Smooth muscle cell (in vitro differentiated cells): ENCODE data around the gene MYADML2. TPM values are rescaled to one million over a fixed set of nuclear protein-coding genes. Genes with fewer than 3 reads are reported as not detected.

Experiments used
- DNase-seq: peaks from one replicate; lab custom pipeline; 2025; ENCODE audit not compliant: unreplicated experiment; lab: John Stamatoyannopoulos, UW
- H2AFZ ChIP-seq: fragments of 200-600 bp; sonication (generic); 2 replicates; pipeline ENCODE4 v1.6.0; 2016; ENCODE audit warnings: antibody characterized with exemption, low read depth, mild to moderate bottlenecking
- H3F3A ChIP-seq: fragments of 200-600 bp; sonication (generic); 2 replicates; pipeline ENCODE4 v1.6.0; 2017; ENCODE audit warnings: antibody characterized with exemption, low read depth
- H3K27ac ChIP-seq: fragments of 200-600 bp; sonication (generic); 2 replicates; pipeline ENCODE4 v1.5.1; 2016; ENCODE audit warnings: low read depth, mild to moderate bottlenecking
- H3K27me3 ChIP-seq: fragments of 200-600 bp; sonication (generic); 2 replicates; pipeline ENCODE4 v1.6.1; 2016; ENCODE audit warnings: low read depth, mild to moderate bottlenecking
- H3K36me3 ChIP-seq: fragments of 200-600 bp; sonication (generic); 2 replicates; pipeline ENCODE4 v1.5.1; 2016; ENCODE audit warnings: low read depth
- H3K4me1 ChIP-seq: fragments of 200-600 bp; sonication (generic); 2 replicates; pipeline ENCODE4 v1.5.1; 2016; ENCODE audit warnings: low read depth
- H3K4me2 ChIP-seq: fragments of 200-600 bp; sonication (generic); 2 replicates; pipeline ENCODE4 v1.6.0; 2016; ENCODE audit warnings: mild to moderate bottlenecking
- H3K4me3 ChIP-seq: fragments of 200-600 bp; sonication (generic); 2 replicates; pipeline ENCODE4 v1.5.1; 2016; ENCODE audit warnings: mild to moderate bottlenecking
- H3K79me2 ChIP-seq: fragments of 200-600 bp; sonication (generic); 2 replicates; pipeline ENCODE4 v1.6.0; 2016; ENCODE audit warnings: low read depth, mild to moderate bottlenecking
- H3K9ac ChIP-seq: fragments of 200-600 bp; sonication (generic); 2 replicates; pipeline ENCODE4 v1.6.0; 2016; ENCODE audit warnings: low read depth
- H3K9me3 ChIP-seq: fragments of 200-600 bp; sonication (generic); replicated peaks from 2 replicates; pipeline ENCODE4 v1.5.1; 2016; ENCODE audit warnings: low read depth
- H4K20me1 ChIP-seq: fragments of 200-600 bp; sonication (generic); 2 replicates; pipeline ENCODE4 v1.6.0; 2016; ENCODE audit warnings: low read depth
- WGBS: methylation state at CpG from one replicate; pipeline ENCODE4 v1.1.7; 2016; ENCODE audit warnings: low lambda C conversion rate; 5-methylcytosine and 5-hydroxymethylcytosine counted together
- polyA plus RNA-seq: library from polyadenylated mRNA; unstranded; fragments of >200 nt; fragmentation: Nextera tagmentation; extraction: Ambion mirVana; gene quantifications from 2 replicates; pipeline ENCODE4 v1.2.1, GENCODE V29; 2016
- total RNA-seq: library from RNA; depleted of rRNA; stranded (reverse); fragments of >200 nt; gene quantifications from 2 replicates; pipeline ENCODE4 v1.2.3, GENCODE V29; 2014
- TF ChIP-seq, protein P1 (sequence below): fragments of 200-600 bp; sonication (generic); IDR thresholded peaks from 2 replicates; pipeline ENCODE4 v1.5.1; 2017; ENCODE audit warnings: borderline replicate concordance, mild to moderate bottlenecking, antibody characterized with exemption; ENCODE audit not compliant: insufficient read depth, poor library complexity, severe bottlenecking

The MYADML2 gene
- total and polyA plus RNA-seq, 2 experiments from 2014 or later: not detected

DNA sequence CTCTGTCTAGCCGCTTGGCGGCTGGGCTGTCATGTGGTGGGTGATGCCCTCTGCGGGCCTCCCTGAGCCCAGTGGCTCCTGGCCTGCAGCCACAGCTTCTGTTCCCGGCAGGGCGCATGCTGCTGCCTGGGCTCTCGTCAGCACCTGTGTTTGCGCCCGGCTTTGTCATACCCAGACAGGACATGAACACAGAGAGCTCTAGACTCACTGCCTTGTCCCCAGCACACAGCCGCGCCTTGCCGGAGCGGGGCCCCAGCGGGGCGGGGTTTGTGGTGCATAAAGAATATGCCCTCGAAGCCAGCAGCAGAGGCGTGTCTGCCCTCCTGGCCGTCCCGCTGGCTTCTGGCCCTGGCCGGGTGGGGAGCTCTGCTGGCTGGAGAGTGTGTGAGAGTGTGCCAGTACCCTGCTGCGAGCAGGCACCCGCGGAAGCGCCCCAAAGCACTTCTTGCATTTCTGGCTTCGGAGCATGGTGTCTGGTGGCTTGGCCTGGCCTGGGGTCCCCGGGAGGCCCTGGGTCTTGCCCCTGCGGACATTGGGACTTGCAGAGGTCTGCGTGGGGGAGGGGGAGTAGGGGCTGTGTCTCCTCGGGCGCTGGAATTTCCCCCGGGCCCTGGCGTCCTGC is 44.8 kb upstream of the MYADML2 start:
- H3K27me3 ChIP-seq: no peaks in the 10 kb centered on the region
- H3K9ac ChIP-seq: no peak overlapping the region
- peak overlapping the region; percentile 50 for H3K27ac ChIP-seq
- H3K4me1 ChIP-seq: peaks cover 25% of the 10 kb centered on the region
- H3K9me3 ChIP-seq: no peaks in the 10 kb centered on the region
- H3K36me3 ChIP-seq: no peaks in the 10 kb centered on the region
- DNase-seq: peak; percentile 38
- H3F3A ChIP-seq: no peaks in the 10 kb centered on the region
- WGBS: 23% methylated on average over 31 of the region's 31 CpGs
- peaks cover 21% of the 10 kb centered on the region for H4K20me1 ChIP-seq
- H2AFZ ChIP-seq: no peak overlapping the region
- H3K4me2 ChIP-seq: peak overlapping the region; percentile 81
- H3K79me2 ChIP-seq: peaks cover 9% of the 10 kb centered on the region
- TF ChIP-seq, protein P1, sequence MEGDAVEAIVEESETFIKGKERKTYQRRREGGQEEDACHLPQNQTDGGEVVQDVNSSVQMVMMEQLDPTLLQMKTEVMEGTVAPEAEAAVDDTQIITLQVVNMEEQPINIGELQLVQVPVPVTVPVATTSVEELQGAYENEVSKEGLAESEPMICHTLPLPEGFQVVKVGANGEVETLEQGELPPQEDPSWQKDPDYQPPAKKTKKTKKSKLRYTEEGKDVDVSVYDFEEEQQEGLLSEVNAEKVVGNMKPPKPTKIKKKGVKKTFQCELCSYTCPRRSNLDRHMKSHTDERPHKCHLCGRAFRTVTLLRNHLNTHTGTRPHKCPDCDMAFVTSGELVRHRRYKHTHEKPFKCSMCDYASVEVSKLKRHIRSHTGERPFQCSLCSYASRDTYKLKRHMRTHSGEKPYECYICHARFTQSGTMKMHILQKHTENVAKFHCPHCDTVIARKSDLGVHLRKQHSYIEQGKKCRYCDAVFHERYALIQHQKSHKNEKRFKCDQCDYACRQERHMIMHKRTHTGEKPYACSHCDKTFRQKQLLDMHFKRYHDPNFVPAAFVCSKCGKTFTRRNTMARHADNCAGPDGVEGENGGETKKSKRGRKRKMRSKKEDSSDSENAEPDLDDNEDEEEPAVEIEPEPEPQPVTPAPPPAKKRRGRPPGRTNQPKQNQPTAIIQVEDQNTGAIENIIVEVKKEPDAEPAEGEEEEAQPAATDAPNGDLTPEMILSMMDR: no peak
- peak overlapping the region; percentile 9 for H3K4me3 ChIP-seq

DNA sequence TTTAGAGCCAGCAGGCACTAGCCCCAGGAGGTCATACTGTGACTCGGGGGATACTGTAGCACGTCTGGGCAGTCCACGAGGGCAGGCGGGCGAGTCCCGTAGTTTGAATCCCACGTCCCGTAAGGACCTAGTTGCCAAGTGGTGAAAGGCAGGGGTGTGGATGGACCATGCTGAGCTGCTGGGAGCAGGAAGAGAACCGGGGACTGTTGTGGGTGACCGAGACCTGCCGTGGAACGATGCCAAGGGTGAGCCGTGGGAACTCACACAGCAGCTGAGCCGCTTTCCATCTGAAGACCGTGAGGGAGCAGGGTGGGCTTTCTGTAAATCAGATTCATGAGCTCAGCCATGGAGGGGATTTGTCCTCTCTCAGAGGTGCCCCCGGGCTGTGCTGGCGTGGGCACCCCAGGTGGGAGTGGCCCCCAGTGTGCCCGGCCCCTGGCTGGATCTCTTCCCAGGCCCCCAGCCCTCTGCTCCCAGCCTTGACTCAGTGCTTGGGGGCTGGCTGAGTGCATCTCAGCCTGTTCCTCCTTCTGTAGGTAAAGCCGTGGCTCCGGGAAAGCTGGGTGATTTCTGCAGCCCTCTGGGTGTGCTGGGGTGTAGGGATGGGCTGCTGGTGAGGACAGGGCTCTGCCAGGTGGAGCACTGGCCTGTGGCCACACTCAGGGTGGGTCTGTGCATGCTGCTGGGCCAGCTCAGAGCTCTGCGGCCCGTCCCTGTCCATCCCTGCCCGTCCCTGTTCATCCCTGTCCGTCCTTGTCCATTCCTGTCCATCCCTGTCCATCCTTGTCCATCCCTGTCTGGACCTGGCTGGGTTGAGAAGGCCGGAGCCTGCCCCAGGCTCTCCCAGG is 44.0 kb upstream of the MYADML2 start:
- peaks cover 25% of the 10 kb centered on the region for H3K4me1 ChIP-seq
- no peaks in the 10 kb centered on the region for H3K27me3 ChIP-seq
- no peak overlapping the region for H3K4me3 ChIP-seq
- 87% methylated on average over 25 of the region's 25 CpGs for WGBS
- H3K9me3 ChIP-seq: no peaks in the 10 kb centered on the region
- no peak overlapping the region for H3K9ac ChIP-seq
- peaks cover 9% of the 10 kb centered on the region for H3K79me2 ChIP-seq
- DNase-seq: no peak
- peak overlapping the region; percentile 50 for H3K27ac ChIP-seq
- peak overlapping the region; percentile 81 for H3K4me2 ChIP-seq
- no peaks in the 10 kb centered on the region for H3K36me3 ChIP-seq
- no peaks in the 10 kb centered on the region for H3F3A ChIP-seq
- H2AFZ ChIP-seq: no peak overlapping the region
- TF ChIP-seq, protein P1: no peak
- peaks cover 21% of the 10 kb centered on the region for H4K20me1 ChIP-seq

DNA sequence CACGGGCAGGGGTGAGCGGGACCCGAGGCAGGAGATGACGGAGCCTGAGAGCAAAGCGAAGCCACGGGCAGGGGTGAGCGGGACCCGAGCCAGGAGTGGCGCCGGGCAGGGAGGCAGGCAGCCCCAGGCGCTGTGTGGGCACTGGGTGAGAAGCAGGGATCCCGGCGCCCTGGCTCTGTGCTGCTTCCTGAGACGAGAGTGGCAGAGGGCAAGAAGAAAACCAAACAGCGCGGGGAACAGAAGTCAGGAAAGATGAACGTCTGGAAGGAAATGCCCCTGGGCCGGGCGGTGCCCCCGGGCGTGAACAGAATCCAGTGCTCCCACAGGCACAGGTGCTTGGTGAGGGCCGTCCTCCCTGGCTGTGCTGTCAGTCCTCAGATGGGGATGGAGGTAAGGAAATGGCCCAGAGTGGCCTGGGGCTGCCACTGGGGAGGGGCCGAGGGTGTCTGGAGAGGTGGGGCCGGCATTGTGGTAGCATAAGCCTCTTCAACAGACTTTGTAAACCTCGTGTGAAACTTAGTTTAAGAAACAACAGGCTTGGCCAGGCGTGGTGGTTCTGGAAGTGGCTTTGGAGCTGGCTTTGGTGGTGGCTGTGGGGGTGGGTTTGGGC is 40.2 kb upstream of the MYADML2 start:
- WGBS: 94% methylated on average over 26 of the region's 26 CpGs
- TF ChIP-seq, protein P1: no peak

More for the DNA sequence above, 40.2 kb upstream of the MYADML2 start:
- Histone ChIP-seq H3F3A (no peaks in the 10 kb centered on the region), H4K20me1 (peaks cover 20% of the 10 kb centered on the region), H3K4me3 (no peak overlapping the region), H3K36me3 (no peaks in the 10 kb centered on the region), H3K79me2 (peaks cover 3% of the 10 kb centered on the region), H3K4me2 (no peak overlapping the region), H3K9ac (no peak overlapping the region), H3K4me1 (peaks cover 9% of the 10 kb centered on the region), H3K27me3 (no peaks in the 10 kb centered on the region), H3K9me3 (no peaks in the 10 kb centered on the region), H2AFZ (no peak overlapping the region), H3K27ac (no peak overlapping the region)
- DNase-seq: no peak
